Calu3 (cell line): ENCODE data around the gene CDH3. TPM values are rescaled to one million over a fixed set of nuclear protein-coding genes. Genes with fewer than 3 reads are reported as not detected.

Experiments
- BruUV-seq: library from RNA; stranded (reverse); fragments of 400-500 nt; replicated peaks from 2 replicates; lab custom pipeline; 2021; lab: Mats Ljungman, UMichigan
- CTCF ChIA-PET: fragments of 300-600 bp; sonication (Branson Sonifier 250); formaldehyde crosslinking; loops from one replicate; lab custom pipeline; 2022; ENCODE audit warnings: antibody characterized with exemption; lab: Charles Lee
- DNase-seq: peaks from one replicate; pipeline ENCODE4 v3.0.0; 2022
- H3K27ac Mint-ChIP-seq: one replicate; pipeline ENCODE4 v1.8.0; 2022; ENCODE audit warnings: mixed read lengths; ENCODE audit not compliant: unreplicated experiment
- H3K27me3 Mint-ChIP-seq: one replicate; pipeline ENCODE4 v1.8.0; 2022; ENCODE audit warnings: mixed read lengths; ENCODE audit not compliant: unreplicated experiment
- H3K36me3 Mint-ChIP-seq: one replicate; pipeline ENCODE4 v1.8.0; 2022; ENCODE audit warnings: mild to moderate bottlenecking, moderate library complexity, mixed read lengths; ENCODE audit not compliant: insufficient read depth, unreplicated experiment
- H3K4me1 Mint-ChIP-seq: one replicate; pipeline ENCODE4 v1.8.0; 2022; ENCODE audit warnings: mild to moderate bottlenecking, low read depth, mixed read lengths; ENCODE audit not compliant: unreplicated experiment
- H3K4me3 Mint-ChIP-seq: one replicate; pipeline ENCODE4 v1.8.0; 2022; ENCODE audit warnings: mild to moderate bottlenecking, low read depth, moderate library complexity, mixed read lengths; ENCODE audit not compliant: unreplicated experiment
- H3K9me3 Mint-ChIP-seq: one replicate; pipeline ENCODE4 v1.8.0; 2022; ENCODE audit warnings: low read depth, mixed read lengths; ENCODE audit not compliant: unreplicated experiment
- CTCF ChIP-seq: fragments of 200-600 bp; IDR thresholded peaks from one replicate; pipeline ENCODE4 v1.8.0; 2022; ENCODE audit warnings: antibody characterized with exemption; ENCODE audit not compliant: unreplicated experiment
- intact Hi-C: fragments of 100-400 bp; cut with micrococcal nuclease; formaldehyde crosslinking; loops from one replicate; pipeline ENCODE4 v1.10.0; 2022; ENCODE audit not compliant: unreplicated experiment
- total RNA-seq: library from RNA; stranded (reverse); gene quantifications from 2 replicates; pipeline ENCODE4 v1.2.3, GENCODE V29; 2022

CDH3 gene
- total RNA-seq, 1 experiment from 2014 or later: 41.7 TPM

GRCh38 chr16:68607443-68607842 lies 37.7 kb upstream of the CDH3 start:
- CTCF ChIA-PET: no interaction called here
- Mint-ChIP-seq H3K4me1 (no peaks in the 10 kb centered on the region), H3K27ac (no peak overlapping the region), H3K36me3 (peaks cover 5% of the 10 kb centered on the region), H3K27me3 (no peaks in the 10 kb centered on the region), H3K4me3 (no peak overlapping the region), H3K9me3 (peaks cover 2% of the 10 kb centered on the region)
- no peak for TF ChIP-seq CTCF
- BruUV-seq: no TSS peak
- intact Hi-C loops: no loop called here
- DNase-seq: no peak

GRCh38 chr16:68608330-68608729 lies 36.8 kb upstream of the CDH3 start:
- CTCF ChIA-PET: no interaction called here
- Mint-ChIP-seq H3K36me3 (peaks cover 5% of the 10 kb centered on the region), H3K27ac (no peak overlapping the region), H3K9me3 (peaks cover 2% of the 10 kb centered on the region), H3K4me1 (no peaks in the 10 kb centered on the region), H3K4me3 (no peak overlapping the region), H3K27me3 (no peaks in the 10 kb centered on the region)
- intact Hi-C loops: no loop called here
- no peak for DNase-seq
- no peak for TF ChIP-seq CTCF
- BruUV-seq: no TSS peak

- no peak for DNase-seq
Measured at GRCh38 chr16:68612996-68613395, 32.1 kb upstream of the CDH3 start.

GRCh38 chr16:68617734-68618133 lies 27.4 kb upstream of the CDH3 start:
- Mint-ChIP-seq H3K27me3 (peaks cover 22% of the 10 kb centered on the region), H3K36me3 (no peaks in the 10 kb centered on the region), H3K4me3 (no peak overlapping the region), H3K27ac (no peak overlapping the region), H3K4me1 (no peaks in the 10 kb centered on the region), H3K9me3 (peaks cover 3% of the 10 kb centered on the region)
- TF ChIP-seq CTCF: no peak
- no TSS peak for BruUV-seq
- CTCF ChIA-PET: interaction anchor here (0.6 kb wide), 1 partner anchor 102 kb away, joined by 5 read pairs; no protein-coding TSS in a partner anchor
- DNase-seq: no peak
- intact Hi-C loops: no loop called here

More at GRCh38 chr16:68612996-68613395, 32.1 kb upstream of the CDH3 start:
- peaks cover 5% of the 10 kb centered on the region for H3K36me3 Mint-ChIP-seq
- no peak overlapping the region for H3K4me3 Mint-ChIP-seq
- no TSS peak for BruUV-seq
- intact Hi-C loops: no loop called here
- H3K4me1 Mint-ChIP-seq: no peaks in the 10 kb centered on the region
- CTCF ChIA-PET: no interaction called here
- H3K27ac Mint-ChIP-seq: no peak overlapping the region
- TF ChIP-seq CTCF: no peak
- peaks cover 19% of the 10 kb centered on the region for H3K27me3 Mint-ChIP-seq
- H3K9me3 Mint-ChIP-seq: peaks cover 5% of the 10 kb centered on the region
